Measurements from ENCODE around the gene CAPZA1. TPM values are rescaled to one million over a fixed set of nuclear protein-coding genes. Genes with fewer than 3 reads are reported as not detected.

Gene CAPZA1
- total RNA-seq (2014; rRNA removed; shearing (Covaris generic)) (234 and 274 TPM in 2 replicates), total RNA-seq (2022) (234 and 246 TPM in 2 replicates), Bru-seq, nascent RNA (percentile 96 among the genes with signal in this experiment), BruChase-seq, experiment 1, labeled RNA remaining after a 6-hour chase (percentile 98 among the genes with signal in this experiment), BruChase-seq, experiment 2, labeled RNA remaining after a 2-hour chase (percentile 96 among the genes with signal in this experiment)
- long read RNA-seq, transcript CAPZA1-201 (10 exons, 3,020 nt): major isoform, 586 of 637 reads
- long read RNA-seq, transcript CAPZA1-205 (3 exons, 739 nt): minor isoform, 5 of 637 reads
- long read RNA-seq, partial matches to known transcripts: 10 of 637 reads
- long read RNA-seq, other reads (novel, unspliced or antisense): 36 of 637 reads

DNA sequence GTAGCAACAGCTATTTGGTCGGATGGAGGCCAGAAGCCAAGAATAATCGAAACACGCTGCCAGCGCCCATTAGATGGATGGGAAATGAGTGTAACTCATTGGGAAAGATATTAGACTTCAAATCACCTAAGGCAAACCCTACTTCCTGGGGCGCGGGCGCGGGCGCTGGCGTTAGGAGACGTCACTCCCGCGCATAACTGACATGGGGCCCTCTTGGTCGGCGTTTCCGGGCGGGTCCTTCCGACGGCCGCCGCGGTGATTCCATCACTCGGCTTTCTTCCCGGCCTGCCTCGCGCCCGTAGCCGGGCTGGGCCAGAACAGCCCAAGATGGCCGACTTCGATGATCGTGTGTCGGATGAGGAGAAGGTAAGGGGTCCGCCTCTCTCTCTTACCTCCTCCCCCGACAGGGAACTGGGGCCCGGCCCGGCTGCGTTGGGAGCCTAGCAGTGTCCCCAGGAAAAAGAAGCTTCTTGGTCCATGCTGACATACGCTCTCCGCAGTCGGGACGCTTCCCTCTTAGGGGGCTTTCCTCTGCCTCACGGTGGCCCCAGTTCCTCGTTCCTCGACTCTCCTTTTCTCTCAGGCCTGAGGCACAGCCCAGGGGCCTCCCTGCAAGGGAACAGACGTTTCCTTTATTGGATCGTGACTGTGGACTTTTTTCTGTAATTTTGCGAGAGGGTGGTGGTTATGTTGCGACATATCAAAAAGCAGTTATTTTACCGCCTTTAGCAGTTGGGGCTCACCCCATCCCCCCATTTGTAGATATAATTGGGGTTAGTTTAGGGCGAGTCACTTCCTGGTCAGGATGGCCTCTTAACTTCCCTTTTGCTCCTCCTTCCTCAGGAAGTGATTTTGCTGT, at the start of gene CAPZA1:
Gene CAPZA1, plus strand, starts transcription at position 315 of the 859 bp plus-strand sequence. Its CDS starts 13 bp downstream, at position 328.
- intact Hi-C loops (cut with micrococcal nuclease; ENCODE audit: unreplicated experiment): loop anchor here (1.0 to 10.0 kb wide), 4 partner anchors 55 to 335 kb away; partner anchors contain the start of genes MOV10, PPM1J and SLC16A1
- no TSS peak for BruUV-seq (replicated peaks)

DNA sequence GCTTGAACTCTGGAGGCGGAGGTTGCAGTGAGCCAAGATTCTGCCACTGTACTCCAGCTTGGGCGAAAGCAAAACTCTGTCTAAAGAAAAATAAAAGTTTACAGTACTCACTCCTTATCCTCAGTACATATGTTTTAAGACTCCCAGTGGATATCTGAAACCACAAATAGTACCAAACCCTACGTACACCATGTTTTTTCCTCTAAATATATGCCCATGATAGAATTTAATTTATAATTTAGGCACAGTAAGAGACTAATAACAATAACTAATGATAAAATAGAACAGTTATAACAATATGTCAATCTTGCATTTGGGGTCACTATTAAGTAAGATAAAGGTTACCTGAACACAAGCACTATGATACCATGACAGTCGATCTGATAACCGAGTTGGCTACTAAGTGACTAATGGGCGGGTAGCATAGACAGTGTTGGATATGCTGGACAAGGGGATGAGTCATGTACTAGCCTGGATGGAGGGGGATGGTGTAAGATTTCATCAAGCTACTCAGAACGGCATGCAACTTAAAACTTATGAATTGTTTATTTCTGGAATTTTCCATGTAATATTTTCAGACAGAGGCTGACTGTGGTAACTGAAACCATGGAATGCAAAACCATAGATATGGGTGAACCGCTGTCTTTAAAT, 44.4 kb upstream of the CAPZA1 start:
- H3K27ac ChIP-seq (ENCODE audit: low read depth, low read length, poor library complexity, severe bottlenecking): no peak overlapping the region
- H3K9me2 ChIP-seq (ENCODE audit: insufficient read depth, low read length): no peaks in the 10 kb centered on the region
- ChIA-PET CTCF (ENCODE audit: unreplicated experiment) (no interaction called here), POLR2A (interaction anchor here (0.6 kb wide), 1 partner anchor 139 kb away, joined by 3 read pairs; no protein-coding TSS in a partner anchor)
- H3K4me3 ChIP-seq (ENCODE audit: low read depth, low read length, poor library complexity, severe bottlenecking): no peak overlapping the region
- H3K79me2 ChIP-seq (ENCODE audit: insufficient read depth, low read depth, low read length): no peaks in the 10 kb centered on the region
- no peak overlapping the region for H3K4me2 ChIP-seq (ENCODE audit: low read length)
- intact Hi-C loops (cut with micrococcal nuclease; ENCODE audit: unreplicated experiment): no loop called here
- H4K20me1 ChIP-seq (ENCODE audit: insufficient read depth, low read length): no peaks in the 10 kb centered on the region
- no peaks in the 10 kb centered on the region for H3K9me3 ChIP-seq (ENCODE audit: low read length)
- TF ChIP-seq, protein P1, sequence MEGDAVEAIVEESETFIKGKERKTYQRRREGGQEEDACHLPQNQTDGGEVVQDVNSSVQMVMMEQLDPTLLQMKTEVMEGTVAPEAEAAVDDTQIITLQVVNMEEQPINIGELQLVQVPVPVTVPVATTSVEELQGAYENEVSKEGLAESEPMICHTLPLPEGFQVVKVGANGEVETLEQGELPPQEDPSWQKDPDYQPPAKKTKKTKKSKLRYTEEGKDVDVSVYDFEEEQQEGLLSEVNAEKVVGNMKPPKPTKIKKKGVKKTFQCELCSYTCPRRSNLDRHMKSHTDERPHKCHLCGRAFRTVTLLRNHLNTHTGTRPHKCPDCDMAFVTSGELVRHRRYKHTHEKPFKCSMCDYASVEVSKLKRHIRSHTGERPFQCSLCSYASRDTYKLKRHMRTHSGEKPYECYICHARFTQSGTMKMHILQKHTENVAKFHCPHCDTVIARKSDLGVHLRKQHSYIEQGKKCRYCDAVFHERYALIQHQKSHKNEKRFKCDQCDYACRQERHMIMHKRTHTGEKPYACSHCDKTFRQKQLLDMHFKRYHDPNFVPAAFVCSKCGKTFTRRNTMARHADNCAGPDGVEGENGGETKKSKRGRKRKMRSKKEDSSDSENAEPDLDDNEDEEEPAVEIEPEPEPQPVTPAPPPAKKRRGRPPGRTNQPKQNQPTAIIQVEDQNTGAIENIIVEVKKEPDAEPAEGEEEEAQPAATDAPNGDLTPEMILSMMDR (conservative IDR thresholded peaks at IDR 0.05; ENCODE audit: low read length): no peak
- TF ChIP-seq EZH2phosphoT487 (IDR thresholded peaks at IDR 0.05; ENCODE audit: borderline replicate concordance, low read depth, low read length): no peak
- no peak for DNase-seq (ENCODE audit: low spot score)
- H2AFZ ChIP-seq (ENCODE audit: low read length): no peak overlapping the region
- peaks cover 9% of the 10 kb centered on the region; the same call in 1 of the 2 replicates for H3K36me3 ChIP-seq (ENCODE audit: insufficient read depth, low read length)
- BruUV-seq (replicated peaks): no TSS peak
- no peaks in the 10 kb centered on the region for H3K4me1 ChIP-seq (ENCODE audit: insufficient read depth, low read length, poor library complexity, severe bottlenecking)

More for the DNA sequence above, at the start of gene CAPZA1:
- Histone ChIP-seq H3K4me2 (ENCODE audit: low read length) (peak within 1 kb of the TSS; percentile 94), H2AFZ (ENCODE audit: low read length) (peak within 1 kb of the TSS; percentile 91), H3K79me2 (ENCODE audit: insufficient read depth, low read depth, low read length) (peaks cover 69% of the 10 kb centered on the region), H3K4me3 (ENCODE audit: low read depth, low read length, poor library complexity, severe bottlenecking) (peak within 1 kb of the TSS; percentile 86), H3K9me3 (ENCODE audit: low read length) (no peaks in the 10 kb centered on the region), H3K9me2 (ENCODE audit: insufficient read depth, low read length) (no peaks in the 10 kb centered on the region), H4K20me1 (ENCODE audit: insufficient read depth, low read length) (peaks cover 19% of the 10 kb centered on the region), H3K4me1 (ENCODE audit: insufficient read depth, low read length, poor library complexity, severe bottlenecking) (peaks cover 30% of the 10 kb centered on the region), H3K36me3 (ENCODE audit: insufficient read depth, low read length) (peaks cover 24% of the 10 kb centered on the region), H3K27ac (ENCODE audit: low read depth, low read length, poor library complexity, severe bottlenecking) (peak within 1 kb of the TSS; percentile 93)
- ChIA-PET POLR2A (interaction anchor here (0.6 to 2.2 kb wide), 9 partner anchors 18 to 229 kb away, joined by 3 to 9 read pairs (median 4); partner anchors contain the start of gene MOV10), CTCF (ENCODE audit: unreplicated experiment) (interaction anchor here (0.6 kb wide), 1 partner anchor 339 kb away, joined by 4 read pairs; no protein-coding TSS in a partner anchor)
- DNase-seq (ENCODE audit: low spot score): peak; percentile 92
- TF ChIP-seq, protein P1 (conservative IDR thresholded peaks at IDR 0.05; ENCODE audit: low read length): no peak
- no peak for TF ChIP-seq EZH2phosphoT487 (IDR thresholded peaks at IDR 0.05; ENCODE audit: borderline replicate concordance, low read depth, low read length)

Measured in OCI-LY7 (cell line).